Kidney (tissue), 14 donors: Measurements from ENCODE around the gene AP2A2. TPM values are rescaled to one million over a fixed set of nuclear protein-coding genes. Genes with fewer than 3 reads are reported as not detected.

Experiments
- DNase-seq, 5 donors: peaks; one replicate each; pipeline ENCODE4 v3.0.0-alpha.2; 2013 to 2020
- FAIRE-seq: peaks from 2 replicates; lab custom pipeline; 2012; peaks lifted over from hg19 to GRCh38; lab: Jason Lieb, UNC
- H3K27ac ChIP-seq, 2 donors: one replicate each; pipeline ENCODE4 v1.7.0; 2013; ENCODE audit warnings: low read depth in 2 of 2, low read length in 2 of 2, inconsistent platforms in 1 of 2
- H3K27me3 ChIP-seq: one replicate; pipeline ENCODE4 v1.7.1; 2013; ENCODE audit warnings: low read length, inconsistent platforms; ENCODE audit not compliant: control insufficient read depth, insufficient read depth
- H3K36me3 ChIP-seq, 3 donors: one replicate each; pipeline versions ENCODE4 v1.7.0 to v1.7.1; 2013; ENCODE audit warnings: low read length in 3 of 3, control low read depth in 1 of 3, inconsistent platforms in 1 of 3; ENCODE audit not compliant: insufficient read depth in 3 of 3, control insufficient read depth in 2 of 3
- H3K4me1 ChIP-seq, 3 donors: one replicate each; pipeline versions ENCODE4 v1.7.0 to v1.7.1; 2013; ENCODE audit warnings: low read length in 3 of 3, inconsistent platforms in 1 of 3, low read depth in 1 of 3; ENCODE audit not compliant: control insufficient read depth in 2 of 3, insufficient read depth in 2 of 3
- H3K4me3 ChIP-seq, 3 donors: one replicate each; pipeline versions ENCODE4 v1.7.0 to v1.8.1; 2013; ENCODE audit warnings: low read length in 3 of 3, control low read depth in 1 of 3, inconsistent platforms in 1 of 3
- H3K9ac ChIP-seq, 3 donors: one replicate each; pipeline versions ENCODE4 v1.7.0 to v1.7.1; 2013; ENCODE audit warnings: low read length in 3 of 3, control low read depth in 1 of 3, inconsistent platforms in 1 of 3
- H3K9me3 ChIP-seq, 3 donors: one replicate each; pipeline versions ENCODE4 v1.7.0 to v1.7.1; 2013; ENCODE audit warnings: low read length in 3 of 3, control low read depth in 1 of 3, inconsistent platforms in 1 of 3; ENCODE audit not compliant: control insufficient read depth in 2 of 3, insufficient read depth in 1 of 3
- intact Hi-C: fragments of 100-400 bp; cut with DNase I; formaldehyde crosslinking; loops from one replicate; pipeline ENCODE4 v1.11.1; 2022
- polyA plus RNA-seq: library from polyadenylated mRNA; stranded (reverse); fragments of 350-450 nt; fragmentation: Illumina TruSeq; extraction: RNeasy Lipid Tissue Mini Kit (QIAGEN cat#74804); gene quantifications from one replicate; pipeline ENCODE4 v1.2.3, GENCODE V29; 2014; ENCODE audit warnings: low read depth, low replicate concordance; ENCODE audit not compliant: insufficient read depth
- total RNA-seq: library from RNA; stranded (reverse); fragmentation: NEBNext Ultra II Directional; extraction: Animal tissue kit (Norgen Biotek cat#: 25700); gene quantifications from one replicate; pipeline ENCODE4 v1.2.1, GENCODE V29; 2021
- TF ChIP-seq, protein P1 (sequence below): IDR thresholded peaks from 3 replicates; pipeline ENCODE4 v1.5.1; 2012; ENCODE audit warnings: mild to moderate bottlenecking, moderate library complexity, borderline replicate concordance; ENCODE audit not compliant: insufficient read depth; ENCODE audit errors: extremely low read depth
- donor health status: control.
- donor health status: control.
- donor health status: control.
- donor health status: control.
- donor health status: control.
- donor health status: DM: yes; HTN: yes; CAD: no.
- donor health status: Normal renal cell carcinoma (clear cell type).

AP2A2 gene
- total and polyA plus RNA-seq, 2 donors from 2014 or later, result 76.5 to 144 TPM

DNA sequence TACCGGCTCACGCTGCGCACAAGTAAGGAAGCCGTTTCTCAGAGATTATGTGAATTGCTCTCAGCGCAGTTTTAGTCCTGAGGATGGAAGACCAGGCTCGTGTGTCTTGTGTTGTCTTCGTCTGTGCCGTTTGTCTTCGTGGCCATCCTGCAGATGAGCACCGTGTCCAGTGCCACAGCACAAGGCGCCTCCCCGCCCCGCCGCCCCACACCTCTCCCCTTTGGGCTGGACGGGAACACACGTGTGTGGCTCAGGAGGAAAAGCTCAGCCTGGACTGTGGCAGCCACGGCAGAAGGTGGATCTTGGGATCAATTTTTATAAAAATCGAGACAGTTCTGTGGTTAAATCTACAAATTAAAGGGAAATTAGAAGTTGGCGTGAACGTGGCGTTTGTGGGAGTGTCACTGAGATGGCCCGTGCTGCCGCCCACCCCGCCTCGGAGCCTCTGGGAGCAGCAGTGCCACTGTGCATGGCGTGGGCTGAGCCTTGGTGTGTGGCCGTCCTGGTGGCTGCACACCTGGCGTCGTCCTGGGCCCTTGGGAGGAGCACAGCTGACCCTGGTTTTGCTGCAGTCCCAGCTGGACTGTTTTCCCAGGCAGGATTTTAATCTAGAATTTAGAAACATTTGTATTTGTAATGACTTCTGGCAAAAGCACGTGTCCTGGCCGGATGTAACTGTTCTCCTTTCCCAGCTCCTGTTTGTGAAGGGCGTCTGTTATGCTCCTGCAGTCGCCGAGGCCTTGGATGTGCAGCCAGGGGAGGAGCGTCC lies 85.1 kb downstream of the AP2A2 start:
- no peak for DNase-seq
- no peak for FAIRE-seq
- Histone ChIP-seq H3K27me3 (no peaks in the 10 kb centered on the region), H3K4me1 (no peaks in the 10 kb centered on the region), H3K9me3 (no peaks in the 10 kb centered on the region), H3K27ac (no peak overlapping the region), H3K9ac (no peak overlapping the region), H3K4me3 (no peak overlapping the region), H3K36me3 (peaks cover 0 to 36% (median 18%) of the 10 kb centered on the region in 3 donors)
- intact Hi-C loops, result no loop called here
- TF ChIP-seq, protein P1, sequence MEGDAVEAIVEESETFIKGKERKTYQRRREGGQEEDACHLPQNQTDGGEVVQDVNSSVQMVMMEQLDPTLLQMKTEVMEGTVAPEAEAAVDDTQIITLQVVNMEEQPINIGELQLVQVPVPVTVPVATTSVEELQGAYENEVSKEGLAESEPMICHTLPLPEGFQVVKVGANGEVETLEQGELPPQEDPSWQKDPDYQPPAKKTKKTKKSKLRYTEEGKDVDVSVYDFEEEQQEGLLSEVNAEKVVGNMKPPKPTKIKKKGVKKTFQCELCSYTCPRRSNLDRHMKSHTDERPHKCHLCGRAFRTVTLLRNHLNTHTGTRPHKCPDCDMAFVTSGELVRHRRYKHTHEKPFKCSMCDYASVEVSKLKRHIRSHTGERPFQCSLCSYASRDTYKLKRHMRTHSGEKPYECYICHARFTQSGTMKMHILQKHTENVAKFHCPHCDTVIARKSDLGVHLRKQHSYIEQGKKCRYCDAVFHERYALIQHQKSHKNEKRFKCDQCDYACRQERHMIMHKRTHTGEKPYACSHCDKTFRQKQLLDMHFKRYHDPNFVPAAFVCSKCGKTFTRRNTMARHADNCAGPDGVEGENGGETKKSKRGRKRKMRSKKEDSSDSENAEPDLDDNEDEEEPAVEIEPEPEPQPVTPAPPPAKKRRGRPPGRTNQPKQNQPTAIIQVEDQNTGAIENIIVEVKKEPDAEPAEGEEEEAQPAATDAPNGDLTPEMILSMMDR, result no peak

DNA sequence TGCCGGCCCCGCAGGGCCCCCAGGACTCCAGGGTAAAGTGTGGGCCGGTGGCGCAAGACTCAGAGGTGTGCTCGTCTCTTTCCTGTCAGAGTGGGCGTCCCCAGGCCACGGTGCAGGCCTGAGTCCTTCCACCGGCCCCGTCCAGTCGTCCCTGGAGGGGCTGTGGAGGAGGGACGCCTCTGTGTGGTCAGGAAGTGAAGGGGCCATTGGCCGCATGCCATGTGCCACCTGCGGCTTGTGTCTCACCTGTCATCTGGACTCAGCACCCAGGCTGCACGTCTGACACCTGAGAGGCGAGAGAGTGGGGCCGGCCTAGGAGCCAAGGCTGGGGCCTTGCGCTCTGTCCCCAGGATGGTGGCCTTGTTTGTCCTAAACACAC lies 85.6 kb downstream of the AP2A2 start:
- H3K4me1 ChIP-seq, result no peaks in the 10 kb centered on the region
- H3K9me3 ChIP-seq, result no peaks in the 10 kb centered on the region
- no peak overlapping the region for H3K9ac ChIP-seq
- no peak overlapping the region for H3K27ac ChIP-seq
- TF ChIP-seq, protein P1, result no peak
- no peak overlapping the region for H3K4me3 ChIP-seq
- intact Hi-C loops, result no loop called here
- DNase-seq (no peak), FAIRE-seq (no peak)
- H3K36me3 ChIP-seq, result peaks cover 0 to 34% (median 15%) of the 10 kb centered on the region in 3 donors
- no peaks in the 10 kb centered on the region for H3K27me3 ChIP-seq

DNA sequence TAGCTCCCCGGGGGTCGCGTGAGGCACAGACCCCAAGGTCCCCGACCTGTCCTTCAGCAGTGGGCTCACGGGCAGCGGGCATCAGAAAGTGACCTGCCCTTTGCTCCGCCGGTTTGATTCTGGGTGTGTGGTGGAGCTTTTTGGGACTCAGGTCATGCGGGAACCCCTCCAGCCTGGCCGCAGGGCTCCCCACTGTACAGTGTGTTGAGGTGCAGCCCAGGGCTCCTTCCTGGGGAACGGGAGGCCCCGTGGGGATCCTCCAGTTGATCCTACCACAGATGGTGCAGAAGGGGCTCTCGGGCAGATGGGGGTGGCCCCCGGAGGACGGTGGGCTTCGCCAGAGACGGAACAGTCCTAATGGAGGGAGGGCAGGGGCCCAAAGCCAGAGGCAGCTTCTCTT lies 86.6 kb downstream of the AP2A2 start:
- Histone ChIP-seq H3K27ac (no peak overlapping the region), H3K9ac (no peak overlapping the region), H3K4me3 (no peak overlapping the region), H3K27me3 (no peaks in the 10 kb centered on the region), H3K36me3 (peaks cover 0 to 34% (median 16%) of the 10 kb centered on the region in 3 donors), H3K9me3 (no peaks in the 10 kb centered on the region), H3K4me1 (no peaks in the 10 kb centered on the region)
- TF ChIP-seq, protein P1, result no peak
- intact Hi-C loops, result no loop called here
- DNase-seq, result no peak
- no peak for FAIRE-seq
